GM12878 (cell line): ENCODE data around the gene TOP1. TPM values are rescaled to one million over a fixed set of nuclear protein-coding genes. Genes with fewer than 3 reads are reported as not detected.

Experiments used
- ATAC-seq: fragments of 200-7000 bp; cut with Tn5 transposase; 3 replicates; pipeline ENCODE4 v1.9.1; 2020; ENCODE audit warnings: mild to moderate bottlenecking, moderate library complexity
- BruUV-seq: library from RNA; stranded (reverse); fragments of 400-500 nt; replicated peaks from 2 replicates; lab custom pipeline; 2021; lab: Mats Ljungman, UMichigan
- CTCF ChIA-PET: fragments of 300-600 bp; sonication (Branson Sonifier 250); formaldehyde crosslinking; extraction: SDS; loops from one replicate; lab custom pipeline; 2021; ENCODE audit warnings: inconsistent platforms; lab: Yijun Ruan, JAX
- POLR2A ChIA-PET: fragments of 350-600 bp; formaldehyde crosslinking; extraction: SDS; loops from one replicate; lab custom pipeline; 2021; ENCODE audit warnings: inconsistent platforms; lab: Charles Lee
- RAD21 ChIA-PET: fragments of 300-600 bp; sonication (Branson Sonifier 250); formaldehyde crosslinking; loops from one replicate; lab custom pipeline; 2023; ENCODE audit warnings: antibody characterized with exemption; ENCODE audit not compliant: unreplicated experiment; lab: Charles Lee
- SMC1A ChIA-PET: fragments of 300-600 bp; sonication (Branson Sonifier 250); formaldehyde crosslinking; loops from one replicate; lab custom pipeline; 2023; ENCODE audit not compliant: unreplicated experiment, uncharacterized antibody; lab: Charles Lee
- DNase-seq: peaks from one replicate; pipeline ENCODE4 v3.0.0-alpha.2; 2011; ENCODE audit warnings: low read depth, low spot score
- FAIRE-seq: peaks from 3 replicates; lab custom pipeline; 2011; peaks lifted over from hg19 to GRCh38; lab: Jason Lieb, UNC
- H2AFZ ChIP-seq: 2 replicates; pipeline ENCODE4 v1.6.0; 2011; ENCODE audit warnings: low read depth, low read length, control low read depth; ENCODE audit not compliant: control insufficient read depth
- H3K27ac ChIP-seq: 2 replicates; pipeline ENCODE4 v1.5.1; 2011; ENCODE audit warnings: control low read depth; ENCODE audit not compliant: control insufficient read depth, insufficient read depth
- H3K27me3 ChIP-seq, 2 experiments: replicated peaks in 1 of 2; 2 replicates each; pipeline versions ENCODE4 v1.6.0 to v1.6.1; 2011; ENCODE audit warnings: low read length in 1 of 2; ENCODE audit not compliant: control insufficient read depth in 2 of 2, insufficient read depth in 2 of 2
- H3K36me3 ChIP-seq, 2 experiments: 2 replicates each; pipeline ENCODE4 v1.5.1; 2011; ENCODE audit warnings: low read length in 1 of 2; ENCODE audit not compliant: control insufficient read depth in 2 of 2, insufficient read depth in 2 of 2
- H3K4me1 ChIP-seq: 2 replicates; pipeline ENCODE4 v1.6.1; 2011; ENCODE audit warnings: mild to moderate bottlenecking, low read length, moderate library complexity, mixed read lengths; ENCODE audit not compliant: control insufficient read depth, insufficient read depth
- H3K4me2 ChIP-seq: 2 replicates; pipeline ENCODE4 v1.6.0; 2011; ENCODE audit warnings: control low read depth; ENCODE audit not compliant: control insufficient read depth, insufficient read depth
- H3K4me3 ChIP-seq: fragments of 200-600 bp; sonication (generic); 2 replicates; pipeline ENCODE4 v1.5.1; 2016
- H3K79me2 ChIP-seq: 2 replicates; pipeline ENCODE4 v1.6.0; 2011; ENCODE audit warnings: low read length; ENCODE audit not compliant: control insufficient read depth, insufficient read depth
- H3K9ac ChIP-seq: 2 replicates; pipeline ENCODE4 v1.8.0; 2011; ENCODE audit warnings: low read length, control low read depth, mixed read lengths; ENCODE audit not compliant: control insufficient read depth, insufficient read depth
- H3K9me3 ChIP-seq: replicated peaks from 3 replicates; pipeline ENCODE4 v1.5.1; 2011; ENCODE audit warnings: mild to moderate bottlenecking, low read length; ENCODE audit not compliant: control insufficient read depth, insufficient read depth
- H4K20me1 ChIP-seq: 2 replicates; pipeline ENCODE4 v1.6.0; 2011; ENCODE audit not compliant: control insufficient read depth, insufficient read depth
- BHLHE40 ChIP-seq, 2 experiments: fragments of 450-650 bp in 1 of 2; IDR thresholded peaks; 2 replicates each; pipeline ENCODE4 v1.6.1; 2011 to 2017; ENCODE audit warnings: low read depth in 2 of 2, borderline replicate concordance in 1 of 2, improper control_type of control experiment in 1 of 2, low read length in 1 of 2, mild to moderate bottlenecking in 1 of 2
- EP300 ChIP-seq, 2 experiments: fragments of 150-350 bp in 1 of 2; IDR thresholded peaks; 2 replicates each; pipeline ENCODE4 v1.6.1; 2011 to 2012; ENCODE audit warnings: low read depth in 2 of 2, low read length in 2 of 2, borderline replicate concordance in 1 of 2, improper control_type of control experiment in 1 of 2, inconsistent platforms in 1 of 2; ENCODE audit not compliant: control insufficient read depth in 1 of 2
- FOXK2 ChIP-seq: fragments of 450-650 bp; IDR thresholded peaks from 2 replicates; pipeline ENCODE4 v1.6.1; 2017; ENCODE audit warnings: mild to moderate bottlenecking, moderate library complexity
- GATAD2B ChIP-seq: fragments of 450-650 bp; conservative IDR thresholded peaks from 2 replicates; pipeline ENCODE4 v1.6.1; 2017; ENCODE audit warnings: low read depth, mild to moderate bottlenecking, moderate library complexity
- HDAC6 ChIP-seq: fragments of 200-600 bp; sonication (generic); IDR thresholded peaks from one replicate; pipeline ENCODE4 v1.8.0; 2017; ENCODE audit warnings: antibody characterized with exemption; ENCODE audit not compliant: unreplicated experiment
- IKZF2 ChIP-seq, 2 experiments: fragments of 450-650 bp; IDR thresholded peaks; 2 replicates each; pipeline ENCODE4 v1.6.1; 2017; ENCODE audit warnings: mild to moderate bottlenecking in 2 of 2, moderate library complexity in 2 of 2
- KDM1A ChIP-seq: fragments of 200-600 bp; sonication (generic); IDR thresholded peaks from 2 replicates; pipeline ENCODE4 v1.6.1; 2016; ENCODE audit warnings: borderline replicate concordance
- NR2F1 ChIP-seq: fragments of 450-650 bp; conservative IDR thresholded peaks from 2 replicates; pipeline ENCODE4 v1.6.1; 2017; ENCODE audit warnings: mild to moderate bottlenecking
- PML ChIP-seq: IDR thresholded peaks from 2 replicates; pipeline ENCODE4 v1.6.1; 2012; ENCODE audit warnings: low read length, inconsistent platforms
- WGBS: methylation state at CpG from one replicate; pipeline ENCODE4 v1.1.6; 2016; ENCODE audit warnings: low lambda C conversion rate; ENCODE audit not compliant: insufficient replicate concordance, insufficient coverage; ENCODE audit errors: missing lambda C conversion rate; 5-methylcytosine and 5-hydroxymethylcytosine counted together
- in situ Hi-C: fragments of 300-500 bp; cut with MboI; formaldehyde crosslinking; loops from 9 replicates; pipeline ENCODE4 v1.14.3; 2018; ENCODE audit warnings: mixed read lengths
- intact Hi-C: fragments of 100-400 bp; cut with micrococcal nuclease; formaldehyde crosslinking; loops from one replicate; pipeline ENCODE4 v1.14.2; 2022; ENCODE audit not compliant: unreplicated experiment
- polyA plus RNA-seq, 11 experiments: library from polyadenylated mRNA; depleted of rRNA in 4 of 11; unstranded in 6 of 11; stranded (reverse) in 5 of 11; fragments of >200 nt; fragmentation: Nextera tagmentation in 4 of 11; fragmentation: Illumina TruSeq in 1 of 11; extraction: Ambion mirVana in 4 of 11; extraction: Trizol in 1 of 11; gene quantifications; 1 replicate in 1 of 11; 2 replicates in 10 of 11; pipeline versions ENCODE4 v1.2.1 to v1.2.3, GENCODE V29; 2011 to 2016; ENCODE audit warnings: inconsistent platforms in 2 of 11, missing spikeins in 2 of 11, low read depth in 1 of 11
- total RNA-seq, 4 experiments: library from RNA; depleted of rRNA in 3 of 4; stranded (reverse); fragments of >200 nt in 3 of 4; fragmentation: Illumina TruSeq in 1 of 4; extraction: Trizol in 1 of 4; gene quantifications; 2 replicates each; pipeline versions ENCODE4 v1.2.1 to v1.2.3, GENCODE V29; 2013 to 2021
- TF ChIP-seq, protein P1 (sequence below): fragments of 450-650 bp; IDR thresholded peaks from 2 replicates; pipeline ENCODE4 v1.6.1; 2016; ENCODE audit warnings: mild to moderate bottlenecking
- TF ChIP-seq, protein P2 (sequence below): fragments of 150-350 bp; IDR thresholded peaks from 2 replicates; pipeline ENCODE4 v1.6.1; 2014; ENCODE audit warnings: mild to moderate bottlenecking, low read depth, low read length

Gene TOP1
- total and polyA plus RNA-seq, 10 of the 15 experiments (the other 5 are each of a cell fraction or from before 2014, with no cell fraction given), result 21.5 to 128 (median 47.3) TPM

DNA sequence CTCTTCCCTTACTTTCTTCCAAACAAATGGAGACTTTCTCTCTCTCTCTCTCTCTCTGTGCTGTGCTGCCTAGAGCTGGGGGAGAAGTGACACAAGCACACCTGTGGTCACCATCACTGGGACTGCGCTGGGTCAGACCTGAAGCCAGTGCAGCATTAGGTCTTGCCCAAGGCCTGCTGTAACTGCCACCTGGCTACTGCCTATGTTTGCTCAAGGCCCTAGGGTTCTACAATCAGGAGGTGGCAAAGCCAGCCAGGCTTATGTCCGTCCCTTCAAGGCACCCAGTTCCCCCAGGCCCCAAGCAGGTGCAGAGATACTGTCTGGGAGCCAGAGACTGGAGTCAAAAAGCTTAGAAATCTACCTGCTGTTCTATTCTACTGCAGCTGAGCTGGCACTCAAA is 49.4 kb upstream of the TOP1 start:
- H2AFZ ChIP-seq, result no peak overlapping the region
- peaks cover 1% of the 10 kb centered on the region for H3K79me2 ChIP-seq
- H3K9me3 ChIP-seq, result no peaks in the 10 kb centered on the region; the same call in 1 of the 3 replicates
- RAD21 ChIA-PET, result interaction anchor here (4.5 to 19.1 kb wide), 4 partner anchors 11 to 62 kb away, joined by 39 to 696 read pairs (median 94); partner anchors contain the start of gene TOP1
- DNase-seq (no peak), ATAC-seq (no peak), FAIRE-seq (no peak)
- POLR2A ChIA-PET, result interaction anchor here (0.5 to 1.5 kb wide), 2 partner anchors 61 to 153 kb away, joined by 5 to 8 read pairs; no protein-coding TSS in a partner anchor
- no peak overlapping the region; the same call in 1 of the 2 replicates for H3K27ac ChIP-seq
- CTCF ChIA-PET, result interaction anchor here (5.7 to 19.2 kb wide), 6 partner anchors 11 to 156 kb away, joined by 25 to 510 read pairs (median 198); no protein-coding TSS in a partner anchor
- in situ Hi-C loops, result no loop called here
- SMC1A ChIA-PET, result interaction anchor here (1.1 to 18.6 kb wide), 8 partner anchors 10 to 116 kb away, joined by 5 to 456 read pairs (median 34); no protein-coding TSS in a partner anchor
- 71% methylated on average over 2 of the region's 2 CpGs for WGBS
- intact Hi-C loops, result no loop called here
- no peaks in the 10 kb centered on the region for H3K36me3 ChIP-seq
- H3K4me2 ChIP-seq, result no peak overlapping the region
- H4K20me1 ChIP-seq, result no peaks in the 10 kb centered on the region
- H3K27me3 ChIP-seq, result no peaks in the 10 kb centered on the region
- H3K4me3 ChIP-seq, result no peak overlapping the region
- peaks cover 32% of the 10 kb centered on the region for H3K4me1 ChIP-seq
- BruUV-seq, result no TSS peak
- H3K9ac ChIP-seq, result no peak overlapping the region
- no peak for TF ChIP-seq GATAD2B

DNA sequence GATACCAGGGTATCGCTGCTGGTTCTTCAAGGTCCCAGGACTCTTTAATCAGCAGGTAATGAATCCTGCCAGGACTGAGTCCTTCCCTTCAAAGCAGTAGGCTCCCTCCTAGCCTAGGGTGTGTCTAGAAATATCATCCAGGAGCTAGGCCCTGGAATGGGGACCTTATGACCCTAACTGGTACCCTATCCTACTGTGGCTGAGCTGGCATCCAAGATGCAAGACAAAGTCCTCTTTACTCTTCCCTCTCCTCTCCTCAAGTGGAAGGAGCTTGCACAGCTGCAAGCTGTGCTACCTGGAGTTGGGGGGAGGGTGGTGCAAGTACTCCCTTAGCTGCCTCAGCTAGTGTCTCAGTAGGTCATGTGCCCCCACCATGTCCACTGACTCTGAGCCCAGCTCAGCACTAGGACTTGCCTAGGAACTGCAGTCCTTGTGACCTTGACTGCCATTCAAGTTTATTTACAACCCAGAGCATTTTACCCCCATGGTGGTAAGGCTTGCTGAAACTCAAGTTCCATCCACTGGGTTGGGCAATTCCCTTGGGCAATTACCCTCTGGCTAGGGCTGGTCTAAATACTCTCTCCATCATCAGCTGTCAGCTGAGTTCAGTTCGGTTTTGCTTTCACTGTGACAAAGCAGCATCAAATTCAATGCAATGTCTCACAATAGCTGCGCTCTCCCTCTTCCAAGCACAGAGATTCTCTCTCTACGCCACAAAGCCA is 48.4 kb upstream of the TOP1 start:
- Histone ChIP-seq H3K27ac (peak overlapping the region; percentile 75), H3K79me2 (peaks cover 1% of the 10 kb centered on the region), H3K4me1 (peaks cover 32% of the 10 kb centered on the region), H3K9ac (peak overlapping the region; percentile 34; the same call in 1 of the 2 replicates), H3K9me3 (no peaks in the 10 kb centered on the region; the same call in 1 of the 3 replicates), H3K27me3 (no peaks in the 10 kb centered on the region), H3K4me2 (peak overlapping the region; percentile 97), H4K20me1 (no peaks in the 10 kb centered on the region), H2AFZ (peak overlapping the region; percentile 87), H3K4me3 (peak overlapping the region; percentile 20; the same call in 1 of the 2 replicates), H3K36me3 (no peaks in the 10 kb centered on the region)
- ChIA-PET RAD21 (interaction anchor here (0.9 to 19.1 kb wide), 14 partner anchors 8 to 360 kb away, joined by 3 to 696 read pairs (median 4); partner anchors contain the start of genes LPIN3 and TOP1), SMC1A (interaction anchor here (0.6 to 18.6 kb wide), 17 partner anchors 7 to 154 kb away, joined by 3 to 456 read pairs (median 5); no protein-coding TSS in a partner anchor), POLR2A (interaction anchor here (0.5 to 4.5 kb wide), 10 partner anchors 12 to 1996 kb away, joined by 3 to 57 read pairs (median 4); no protein-coding TSS in a partner anchor), CTCF (interaction anchor here (0.5 to 19.2 kb wide), 13 partner anchors 8 to 171 kb away, joined by 3 to 510 read pairs (median 18); no protein-coding TSS in a partner anchor)
- FAIRE-seq, result peak; percentile 38
- peak; percentile 86 for ATAC-seq
- peak; percentile 83 for DNase-seq
- in situ Hi-C loops (no loop called here), intact Hi-C loops (loop anchor here (10.0 kb wide), 1 partner anchor 335 kb away; the partner anchor contains the start of gene ZHX3)
- WGBS, result 25% methylated on average over 4 of the region's 4 CpGs
- BruUV-seq, result no TSS peak
- TF ChIP-seq PML (no peak), KDM1A (no peak), FOXK2 (peak; percentile 8; the same call in 1 of the 2 replicates), NR2F1 (0 out of 2 replicates have a peak, but pooled peaks have one; percentile 36), EP300 (IDR thresholded peaks at IDR 0.05; ENCODE audit: borderline replicate concordance in 1 of 2, control insufficient read depth in 1 of 2, low read depth in 2 of 2, low read length in 2 of 2) (peak; percentile 6 to 48; a peak in 2 of 4 replicates), BHLHE40 (IDR thresholded peaks at IDR 0.05; ENCODE audit: borderline replicate concordance in 1 of 2, low read depth in 2 of 2, low read length in 1 of 2) (peak in 1 of 2 experiments; percentile 32; a peak in 1 of 4 replicates), IKZF2 (IDR thresholded peaks at IDR 0.05) (peak; percentile 74 to 82), HDAC6 (no peak)
- TF ChIP-seq, protein P1, sequence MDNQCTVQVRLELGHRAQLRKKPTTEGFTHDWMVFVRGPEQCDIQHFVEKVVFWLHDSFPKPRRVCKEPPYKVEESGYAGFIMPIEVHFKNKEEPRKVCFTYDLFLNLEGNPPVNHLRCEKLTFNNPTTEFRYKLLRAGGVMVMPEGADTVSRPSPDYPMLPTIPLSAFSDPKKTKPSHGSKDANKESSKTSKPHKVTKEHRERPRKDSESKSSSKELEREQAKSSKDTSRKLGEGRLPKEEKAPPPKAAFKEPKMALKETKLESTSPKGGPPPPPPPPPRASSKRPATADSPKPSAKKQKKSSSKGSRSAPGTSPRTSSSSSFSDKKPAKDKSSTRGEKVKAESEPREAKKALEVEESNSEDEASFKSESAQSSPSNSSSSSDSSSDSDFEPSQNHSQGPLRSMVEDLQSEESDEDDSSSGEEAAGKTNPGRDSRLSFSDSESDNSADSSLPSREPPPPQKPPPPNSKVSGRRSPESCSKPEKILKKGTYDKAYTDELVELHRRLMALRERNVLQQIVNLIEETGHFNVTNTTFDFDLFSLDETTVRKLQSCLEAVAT, result no peak
- TF ChIP-seq, protein P2, sequence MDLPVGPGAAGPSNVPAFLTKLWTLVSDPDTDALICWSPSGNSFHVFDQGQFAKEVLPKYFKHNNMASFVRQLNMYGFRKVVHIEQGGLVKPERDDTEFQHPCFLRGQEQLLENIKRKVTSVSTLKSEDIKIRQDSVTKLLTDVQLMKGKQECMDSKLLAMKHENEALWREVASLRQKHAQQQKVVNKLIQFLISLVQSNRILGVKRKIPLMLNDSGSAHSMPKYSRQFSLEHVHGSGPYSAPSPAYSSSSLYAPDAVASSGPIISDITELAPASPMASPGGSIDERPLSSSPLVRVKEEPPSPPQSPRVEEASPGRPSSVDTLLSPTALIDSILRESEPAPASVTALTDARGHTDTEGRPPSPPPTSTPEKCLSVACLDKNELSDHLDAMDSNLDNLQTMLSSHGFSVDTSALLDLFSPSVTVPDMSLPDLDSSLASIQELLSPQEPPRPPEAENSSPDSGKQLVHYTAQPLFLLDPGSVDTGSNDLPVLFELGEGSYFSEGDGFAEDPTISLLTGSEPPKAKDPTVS, result no peak
